ENCODE measurements around the gene DNASE2. TPM values are rescaled to one million over a fixed set of nuclear protein-coding genes. Genes with fewer than 3 reads are reported as not detected.

DNASE2 gene
- total RNA-seq, 1 experiment from 2014 or later = 23.8 TPM

GRCh38 chr19:12843328-12843727, 37.9 kb downstream of the DNASE2 start:
- Mint-ChIP-seq H3K36me3 (ENCODE audit: insufficient read depth in 1 of 3, low read depth in 3 of 3) (peaks cover 5 to 13% (median 8%) of the 10 kb centered on the region in 3 experiments; a peak in 6 of 7 replicates), H3K9me3 (no peaks in the 10 kb centered on the region), H3K27ac (no peak overlapping the region), H3K27me3 (ENCODE audit: low read depth) (peaks cover 13% of the 10 kb centered on the region), H3K4me3 (no peak overlapping the region), H3K4me1 (peaks cover 27 to 30% of the 10 kb centered on the region in 2 experiments)
- no peaks in the 10 kb centered on the region for H3K27me3 ChIP-seq (ENCODE audit: insufficient read depth, low read length)
- no peak overlapping the region for H2BK15ac ChIP-seq (ENCODE audit: low read depth, low read length)
- no peaks in the 10 kb centered on the region for H4K20me1 ChIP-seq (ENCODE audit: control insufficient read depth, insufficient read depth, insufficient read length)
- H3K79me1 ChIP-seq (ENCODE audit: insufficient read depth, low read depth, low read length, poor library complexity, severe bottlenecking) = no peaks in the 10 kb centered on the region
- H3K9me3 ChIP-seq (ENCODE audit: control insufficient read depth, low read depth, low read length) = no peaks in the 10 kb centered on the region
- H4K91ac ChIP-seq (ENCODE audit: insufficient read length, low read depth, low read length) = no peak overlapping the region
- no peak overlapping the region for H2AK5ac ChIP-seq (ENCODE audit: insufficient read length, low read length)
- no peak overlapping the region for H3K18ac ChIP-seq (ENCODE audit: insufficient read length, low read depth, low read length)
- no peak overlapping the region for H2BK5ac ChIP-seq (ENCODE audit: insufficient read length, low read length)
- H4K8ac ChIP-seq (replicated peaks; ENCODE audit: insufficient read length, low read depth, low read length) = no peak overlapping the region
- H2BK20ac ChIP-seq (ENCODE audit: low read depth, low read length, poor library complexity, severe bottlenecking) = no peak overlapping the region
- no peak overlapping the region for H3K56ac ChIP-seq (ENCODE audit: insufficient read length, low read depth, low read length)
- H3K4me2 ChIP-seq (ENCODE audit: insufficient read depth, insufficient read length, low read length) = no peak overlapping the region
- DNase-seq = no peak
- H4K5ac ChIP-seq (ENCODE audit: insufficient read length, low read depth, low read length) = no peak overlapping the region
- no peak overlapping the region for H3K14ac ChIP-seq (ENCODE audit: insufficient read depth, low read length)
- WGBS (ENCODE audit: extremely low coverage, insufficient read length, low lambda C conversion rate) = no CpG with 5 or more reads among the region's 11 CpGs
- no peaks in the 10 kb centered on the region for H3K23me2 ChIP-seq (ENCODE audit: insufficient read length, low read depth, low read length, poor library complexity, severe bottlenecking)
- no peak overlapping the region for H3K27ac ChIP-seq (ENCODE audit: insufficient read length, low read depth, low read length)
- H3K4ac ChIP-seq (ENCODE audit: low read depth, low read length) = no peak overlapping the region
- H3K23ac ChIP-seq (ENCODE audit: insufficient read length, low read depth, low read length) = no peak overlapping the region
- H2AFZ ChIP-seq (ENCODE audit: low read length) = no peak overlapping the region
- 0 out of 2 replicates have a peak, but pooled peaks cover 2% of the 10 kb centered on the region for H3K4me1 ChIP-seq (ENCODE audit: insufficient read depth, low read length)
- no peak overlapping the region for H2BK12ac ChIP-seq (ENCODE audit: insufficient read length, low read depth, low read length)
- no peaks in the 10 kb centered on the region for H3K79me2 ChIP-seq (ENCODE audit: insufficient read depth, low read length)
- no peak for TF ChIP-seq CTCF (conservative IDR thresholded peaks at IDR 0.05)
- no peak overlapping the region for H3T11ph ChIP-seq (ENCODE audit: low read length)
- H3K9ac ChIP-seq (ENCODE audit: extremely low read depth, insufficient read length, low read length) = no peak overlapping the region
- no peak overlapping the region for H2BK120ac ChIP-seq (ENCODE audit: low read depth, low read length, poor library complexity, severe bottlenecking)

Measured in H9 (cell line).